NT2/D1 (cell line): ENCODE results near the gene BABAM2.

Experiments used
- SUZ12 ChIP-seq: IDR thresholded peaks from 2 replicates; pipeline ENCODE4 v1.6.1; 2011; ENCODE audit not compliant: insufficient read length, insufficient read depth; ENCODE audit errors: extremely low read depth
- YY1 ChIP-seq: IDR thresholded peaks from 2 replicates; pipeline ENCODE4 v1.6.1; 2011; ENCODE audit not compliant: insufficient read length, insufficient read depth
- ZNF274 ChIP-seq: IDR thresholded peaks from 2 replicates; pipeline ENCODE4 v1.6.1; 2011; ENCODE audit warnings: mild to moderate bottlenecking, low read depth, low read length

- TF ChIP-seq ZNF274 (no peak), YY1 (no peak), SUZ12 (no peak)
These were observed 172.3 kb downstream of the BABAM2 start for GRCh38 chr2:28062867-28063266.
